OCI-LY1 (cell line): ENCODE data around the gene FGFR2.

Source experiments
- CTCF ChIP-seq: fragments of 200-600 bp; sonication (generic), shearing (Covaris generic); IDR thresholded peaks from 2 replicates; pipeline ENCODE4 v1.5.1; 2017; ENCODE audit warnings: mild to moderate bottlenecking, antibody characterized with exemption, low read length, moderate library complexity, mixed read lengths
- EZH2 ChIP-seq: fragments of 200-600 bp; sonication (generic), shearing (Covaris generic); IDR thresholded peaks from 2 replicates; pipeline ENCODE4 v1.8.0; 2017; ENCODE audit warnings: borderline replicate concordance, mixed run types, mild to moderate bottlenecking, antibody characterized with exemption, low read length, moderate library complexity, mixed read lengths

DNA sequence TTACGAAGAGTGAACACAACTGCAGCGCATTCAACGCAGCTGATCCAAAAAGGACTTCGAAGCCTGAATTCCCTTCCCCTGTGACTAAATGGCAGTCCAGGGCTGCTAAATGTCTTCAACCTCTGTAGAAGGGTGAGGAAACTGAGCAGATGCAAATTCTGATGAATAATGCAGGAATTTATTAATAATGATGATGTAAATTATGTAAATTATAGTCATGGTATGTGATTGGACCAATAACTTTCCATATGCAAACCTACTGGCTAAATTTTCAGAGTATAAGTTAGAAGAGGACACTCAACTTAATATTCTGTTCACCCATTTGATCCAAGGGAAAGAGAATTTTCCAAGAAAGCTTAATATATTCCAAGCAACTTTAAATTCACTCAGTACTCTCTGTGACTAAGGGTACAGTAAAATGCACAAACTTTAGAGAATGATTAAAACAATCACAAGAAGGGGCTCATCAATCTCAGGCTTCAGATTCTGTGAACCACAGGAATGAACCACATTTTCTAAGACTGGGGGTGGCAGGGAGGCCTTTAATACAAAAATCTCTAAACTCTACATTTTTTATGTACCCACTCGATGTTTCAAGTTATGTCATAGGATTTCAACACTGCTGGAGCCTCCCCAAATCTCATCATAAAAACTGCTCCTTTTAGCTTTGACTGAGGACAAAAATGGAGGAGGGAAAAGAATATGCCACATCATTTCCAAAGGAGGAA lies 3.5 kb downstream of the FGFR2 start:
- TF ChIP-seq CTCF (no peak), EZH2 (no peak)
